ENCODE results near the gene PLCXD3.
"Not testable (repeated sequence)": the region's sequence is repeated elsewhere in the genome, so short reads cannot be mapped to it uniquely, and the experiment has no call there.

The PLCXD3 gene

GRCh38 chr5:41337724-41338123 is 172.7 kb downstream of the PLCXD3 start:
- H3K27me3 ChIP-seq (ENCODE audit: control insufficient read depth, insufficient read depth, low read length, poor library complexity, severe bottlenecking) = no peaks in the 10 kb centered on the region
- H3K36me3 ChIP-seq (ENCODE audit: control insufficient read depth, insufficient read depth, low read length) = no peaks in the 10 kb centered on the region
- no peak overlapping the region for H3K4me3 ChIP-seq (ENCODE audit: insufficient read depth, low read depth, low read length)
- H3K9me3 ChIP-seq (ENCODE audit: control insufficient read depth, low read length) = no peaks in the 10 kb centered on the region
- no peak overlapping the region for H3K27ac ChIP-seq (ENCODE audit: insufficient read depth, low read depth, low read length, poor library complexity, severe bottlenecking)
- peaks cover 11% of the 10 kb centered on the region for H3K4me1 ChIP-seq (ENCODE audit: control insufficient read depth, insufficient read depth, low read length)

GRCh38 chr5:41337216-41337615 is 173.2 kb downstream of the PLCXD3 start:
- no peaks in the 10 kb centered on the region for H3K9me3 ChIP-seq (ENCODE audit: control insufficient read depth, low read length)
- no peak overlapping the region for H3K4me3 ChIP-seq (ENCODE audit: insufficient read depth, low read depth, low read length)
- H3K27ac ChIP-seq (ENCODE audit: insufficient read depth, low read depth, low read length, poor library complexity, severe bottlenecking) = no peak overlapping the region
- peaks cover 11% of the 10 kb centered on the region for H3K4me1 ChIP-seq (ENCODE audit: control insufficient read depth, insufficient read depth, low read length)
- H3K36me3 ChIP-seq (ENCODE audit: control insufficient read depth, insufficient read depth, low read length) = no peaks in the 10 kb centered on the region
- H3K27me3 ChIP-seq (ENCODE audit: control insufficient read depth, insufficient read depth, low read length, poor library complexity, severe bottlenecking) = no peaks in the 10 kb centered on the region

- Histone ChIP-seq H3K36me3 (ENCODE audit: control insufficient read depth, insufficient read depth, low read length) (no peaks in the 10 kb centered on the region), H3K27me3 (ENCODE audit: control insufficient read depth, insufficient read depth, low read length, poor library complexity, severe bottlenecking) (no peaks in the 10 kb centered on the region), H3K4me3 (ENCODE audit: insufficient read depth, low read depth, low read length) (no peak overlapping the region), H3K9me3 (ENCODE audit: control insufficient read depth, low read length) (no peaks in the 10 kb centered on the region), H3K27ac (ENCODE audit: insufficient read depth, low read depth, low read length, poor library complexity, severe bottlenecking) (no peak overlapping the region), H3K4me1 (ENCODE audit: control insufficient read depth, insufficient read depth, low read length) (peaks cover 11% of the 10 kb centered on the region)
- 75 to 86% methylated on average over 1 of the region's 1 CpG for WGBS, 2 experiments
Measured at GRCh38 chr5:41336471-41336870, 173.9 kb downstream of the PLCXD3 start.

- 97 to 100% methylated on average over 1 to 3 of the region's 4 CpGs for WGBS, 2 experiments
- H3K27ac ChIP-seq (ENCODE audit: insufficient read depth, low read depth, low read length, poor library complexity, severe bottlenecking) = no peak overlapping the region
- no peaks in the 10 kb centered on the region for H3K9me3 ChIP-seq (ENCODE audit: control insufficient read depth, low read length)
- H3K27me3 ChIP-seq (ENCODE audit: control insufficient read depth, insufficient read depth, low read length, poor library complexity, severe bottlenecking) = no peaks in the 10 kb centered on the region
- H3K4me3 ChIP-seq (ENCODE audit: insufficient read depth, low read depth, low read length) = no peak overlapping the region
- H3K36me3 ChIP-seq (ENCODE audit: control insufficient read depth, insufficient read depth, low read length) = no peaks in the 10 kb centered on the region
- peaks cover 11% of the 10 kb centered on the region for H3K4me1 ChIP-seq (ENCODE audit: control insufficient read depth, insufficient read depth, low read length)
Measured at GRCh38 chr5:41335596-41336181, 174.7 kb downstream of the PLCXD3 start.

- Histone ChIP-seq H3K4me1 (ENCODE audit: control insufficient read depth, insufficient read depth, low read length) (peaks cover 11% of the 10 kb centered on the region), H3K27ac (ENCODE audit: insufficient read depth, low read depth, low read length, poor library complexity, severe bottlenecking) (no peak overlapping the region)
Measured at GRCh38 chr5:41334758-41335157, 175.6 kb downstream of the PLCXD3 start.

GRCh38 chr5:41334221-41334620 is 176.2 kb downstream of the PLCXD3 start:
- Histone ChIP-seq H3K9me3 (ENCODE audit: control insufficient read depth, low read length) (no peaks in the 10 kb centered on the region), H3K36me3 (ENCODE audit: control insufficient read depth, insufficient read depth, low read length) (no peaks in the 10 kb centered on the region), H3K27ac (ENCODE audit: insufficient read depth, low read depth, low read length, poor library complexity, severe bottlenecking) (no peak overlapping the region), H3K4me3 (ENCODE audit: insufficient read depth, low read depth, low read length) (no peak overlapping the region), H3K27me3 (ENCODE audit: control insufficient read depth, insufficient read depth, low read length, poor library complexity, severe bottlenecking) (no peaks in the 10 kb centered on the region), H3K4me1 (ENCODE audit: control insufficient read depth, insufficient read depth, low read length) (peaks cover 11% of the 10 kb centered on the region)
- 75 to 90% methylated on average over 1 of the region's 1 CpG for WGBS, 2 experiments

More at GRCh38 chr5:41334758-41335157, 175.6 kb downstream of the PLCXD3 start:
- Histone ChIP-seq H3K4me3 (ENCODE audit: insufficient read depth, low read depth, low read length) (no peak overlapping the region), H3K9me3 (ENCODE audit: control insufficient read depth, low read length) (no peaks in the 10 kb centered on the region), H3K36me3 (ENCODE audit: control insufficient read depth, insufficient read depth, low read length) (no peaks in the 10 kb centered on the region), H3K27me3 (ENCODE audit: control insufficient read depth, insufficient read depth, low read length, poor library complexity, severe bottlenecking) (no peaks in the 10 kb centered on the region)
- WGBS, 2 experiments = 24 to 26% methylated on average over 5 of the region's 5 CpGs

GRCh38 chr5:41325074-41325473 is 185.3 kb downstream of the PLCXD3 start:
- no peaks in the 10 kb centered on the region for H3K36me3 ChIP-seq (ENCODE audit: control insufficient read depth, insufficient read depth, low read length)
- no peak overlapping the region for H3K27ac ChIP-seq (ENCODE audit: insufficient read depth, low read depth, low read length, poor library complexity, severe bottlenecking)
- H3K27me3 ChIP-seq (ENCODE audit: control insufficient read depth, insufficient read depth, low read length, poor library complexity, severe bottlenecking) = no peaks in the 10 kb centered on the region
- H3K4me3 ChIP-seq (ENCODE audit: insufficient read depth, low read depth, low read length) = no peak overlapping the region
- no peaks in the 10 kb centered on the region for H3K9me3 ChIP-seq (ENCODE audit: control insufficient read depth, low read length)
- H3K4me1 ChIP-seq (ENCODE audit: control insufficient read depth, insufficient read depth, low read length) = no peaks in the 10 kb centered on the region
- WGBS, 2 experiments = 97% methylated on average over 2 of the region's 2 CpGs; no CpG with 5 or more reads in 1 of the 2 experiments

GRCh38 chr5:41322826-41323225 is 187.6 kb downstream of the PLCXD3 start:
- H3K4me3 ChIP-seq (ENCODE audit: insufficient read depth, low read depth, low read length); H3K27me3 ChIP-seq (ENCODE audit: control insufficient read depth, insufficient read depth, low read length, poor library complexity, severe bottlenecking); H3K36me3 ChIP-seq (ENCODE audit: control insufficient read depth, insufficient read depth, low read length); H3K9me3 ChIP-seq (ENCODE audit: control insufficient read depth, low read length); H3K4me1 ChIP-seq (ENCODE audit: control insufficient read depth, insufficient read depth, low read length); H3K27ac ChIP-seq (ENCODE audit: insufficient read depth, low read depth, low read length, poor library complexity, severe bottlenecking): not testable (repeated sequence)
- 89 to 98% methylated on average over 1 to 3 of the region's 3 CpGs for WGBS, 2 experiments

GRCh38 chr5:41312478-41313060 is 197.8 kb downstream of the PLCXD3 start:
- no peak overlapping the region for H3K4me3 ChIP-seq (ENCODE audit: insufficient read depth, low read depth, low read length)
- H3K4me1 ChIP-seq (ENCODE audit: control insufficient read depth, insufficient read depth, low read length) = no peaks in the 10 kb centered on the region
- 78 to 80% methylated on average over 1 of the region's 1 CpG for WGBS, 2 experiments
- H3K27me3 ChIP-seq (ENCODE audit: control insufficient read depth, insufficient read depth, low read length, poor library complexity, severe bottlenecking) = no peaks in the 10 kb centered on the region
- no peaks in the 10 kb centered on the region for H3K9me3 ChIP-seq (ENCODE audit: control insufficient read depth, low read length)
- H3K36me3 ChIP-seq (ENCODE audit: control insufficient read depth, insufficient read depth, low read length) = no peaks in the 10 kb centered on the region
- no peak overlapping the region for H3K27ac ChIP-seq (ENCODE audit: insufficient read depth, low read depth, low read length, poor library complexity, severe bottlenecking)

GRCh38 chr5:41312066-41312465 is 198.3 kb downstream of the PLCXD3 start:
- H3K27ac ChIP-seq (ENCODE audit: insufficient read depth, low read depth, low read length, poor library complexity, severe bottlenecking) = no peak overlapping the region
- H3K36me3 ChIP-seq (ENCODE audit: control insufficient read depth, insufficient read depth, low read length) = no peaks in the 10 kb centered on the region
- H3K4me1 ChIP-seq (ENCODE audit: control insufficient read depth, insufficient read depth, low read length) = no peaks in the 10 kb centered on the region
- H3K4me3 ChIP-seq (ENCODE audit: insufficient read depth, low read depth, low read length) = no peak overlapping the region
- WGBS, 2 experiments = 86 to 88% methylated on average over 5 of the region's 5 CpGs
- no peaks in the 10 kb centered on the region for H3K27me3 ChIP-seq (ENCODE audit: control insufficient read depth, insufficient read depth, low read length, poor library complexity, severe bottlenecking)
- H3K9me3 ChIP-seq (ENCODE audit: control insufficient read depth, low read length) = no peaks in the 10 kb centered on the region
